Transverse colon (tissue), 4 donors: ENCODE results near the gene FUOM.

Source experiments
- CTCF ChIP-seq, 5 experiments: fragments of 200-600 bp in 3 of 5; fragments of 450-650 bp in 2 of 5; sonication (generic) in 3 of 5; IDR thresholded peaks; 1 replicate in 2 of 5; 2 replicates in 3 of 5; pipeline ENCODE4 v1.5.1; 2016 to 2017; ENCODE audit warnings: antibody characterized with exemption in 5 of 5, inconsistent platforms in 3 of 5, mild to moderate bottlenecking in 2 of 5, moderate library complexity in 1 of 5
- EP300 ChIP-seq: sonication (generic); formaldehyde crosslinking; IDR thresholded peaks from one replicate; pipeline ENCODE4 v1.6.1; 2017; ENCODE audit warnings: antibody characterized with exemption, low read depth
- POLR2A ChIP-seq: fragments of 450-650 bp; IDR thresholded peaks from one replicate; pipeline ENCODE4 v1.6.1; 2016; ENCODE audit warnings: antibody characterized with exemption, mild to moderate bottlenecking, moderate library complexity
- POLR2AphosphoS5 ChIP-seq, 3 donors: sonication (generic); formaldehyde crosslinking; IDR thresholded peaks; one replicate each; pipeline ENCODE4 v1.6.1; 2016; ENCODE audit warnings: antibody characterized with exemption in 3 of 3

- no peak for TF ChIP-seq CTCF (IDR thresholded peaks at IDR 0.05)
- no peak for TF ChIP-seq POLR2A
- no peak for TF ChIP-seq EP300
- TF ChIP-seq POLR2AphosphoS5 (IDR thresholded peaks at IDR 0.05): no peak
Measured at GRCh38 chr10:133335246-133336117, 22.3 kb downstream of the FUOM start.
